ENCODE results near the gene TRIM41. TPM values are rescaled to one million over a fixed set of nuclear protein-coding genes. Genes with fewer than 3 reads are reported as not detected.

Gene TRIM41
- total and polyA plus RNA-seq, 12 donors, result 13.3 to 56.2 (median 19.6) TPM

- no peak overlapping the region for H3K4me3 ChIP-seq
- TF ChIP-seq CTCF (IDR thresholded peaks at IDR 0.05) (no peak), POLR2A (IDR thresholded peaks at IDR 0.05) (no peak)
- H3K9me3 ChIP-seq (replicated peaks in 1 of 3), result no peaks in the 10 kb centered on the region
- no peaks in the 10 kb centered on the region for H3K27me3 ChIP-seq
- DNase-seq, result no peak
- H3K4me1 ChIP-seq (replicated peaks in 1 of 2), result peaks cover 20 to 22% of the 10 kb centered on the region in 2 donors
- no peaks in the 10 kb centered on the region for H3K36me3 ChIP-seq (replicated peaks in 1 of 2)
- intact Hi-C loops (cut with DNase I), result loop anchor here (2.0 to 5.0 kb wide), 3 partner anchors 36 to 76 kb away; partner anchors contain the start of genes TRIM41 (in 2 of the 2) and TRIM52 (in 1 of the 2)
- no peak overlapping the region for H3K27ac ChIP-seq
- 85 to 91% (median 87%) methylated on average over 5 to 6 of the region's 6 CpGs for WGBS, 4 donors
Measured at GRCh38 chr5:181186022-181186421, 37.1 kb upstream of the TRIM41 start.

- Histone ChIP-seq H3K4me3 (peak overlapping the region in 1 of 4 donors; percentile 82), H3K27ac (peak overlapping the region in 2 of 5 donors; percentile 75), H3K4me1 (replicated peaks in 1 of 2) (peaks cover 20 to 22% of the 10 kb centered on the region in 2 donors), H3K9me3 (replicated peaks in 1 of 3) (no peaks in the 10 kb centered on the region), H3K27me3 (no peaks in the 10 kb centered on the region), H3K36me3 (replicated peaks in 1 of 2) (no peaks in the 10 kb centered on the region)
- intact Hi-C loops (cut with DNase I), result loop anchor here (2.0 to 5.0 kb wide), 3 partner anchors 35 to 75 kb away; partner anchors contain the start of genes TRIM41 (in 2 of the 2) and TRIM52 (in 1 of the 2)
- TF ChIP-seq CTCF (IDR thresholded peaks at IDR 0.05), result no peak
- no peak for TF ChIP-seq POLR2A (IDR thresholded peaks at IDR 0.05)
- no peak for DNase-seq
- 34 to 60% (median 40%) methylated on average over 8 of the region's 8 CpGs for WGBS, 4 donors
Measured at GRCh38 chr5:181186986-181187499, 36.0 kb upstream of the TRIM41 start.

- Histone ChIP-seq H3K36me3 (replicated peaks in 1 of 2) (no peaks in the 10 kb centered on the region), H3K27me3 (no peaks in the 10 kb centered on the region), H3K4me1 (replicated peaks in 1 of 2) (peaks cover 22 to 25% of the 10 kb centered on the region in 2 donors), H3K4me3 (peak overlapping the region in 1 of 4 donors; percentile 82), H3K27ac (peak overlapping the region in 3 of 5 donors; percentile 53 to 75 (median 75)), H3K9me3 (replicated peaks in 1 of 3) (no peaks in the 10 kb centered on the region)
- intact Hi-C loops (cut with DNase I), result loop anchor here (2.0 to 5.0 kb wide), 3 partner anchors 35 to 75 kb away; partner anchors contain the start of genes TRIM41 (in 2 of the 2) and TRIM52 (in 1 of the 2)
- WGBS, 4 donors, result 2 to 5% (median 4%) methylated on average over 14 to 37 of the region's 37 CpGs
- TF ChIP-seq CTCF (IDR thresholded peaks at IDR 0.05), result peak in 2 of 6 experiments; percentile 33 to 44
- no peak for TF ChIP-seq POLR2A (IDR thresholded peaks at IDR 0.05)
- peak; percentile 71 to 94 (median 76) for DNase-seq
Measured at GRCh38 chr5:181187500-181188213, 35.4 kb upstream of the TRIM41 start.

GRCh38 chr5:181188700-181189362 is 34.2 kb upstream of the TRIM41 start:
- Histone ChIP-seq H3K27ac (peak overlapping the region in 3 of 5 donors; percentile 53 to 76 (median 75)), H3K4me1 (replicated peaks in 1 of 2) (peaks cover 22 to 30% of the 10 kb centered on the region in 2 donors), H3K27me3 (no peaks in the 10 kb centered on the region), H3K4me3 (peak overlapping the region in 3 of 4 donors; percentile 51 to 82 (median 52)), H3K36me3 (replicated peaks in 1 of 2) (no peaks in the 10 kb centered on the region), H3K9me3 (replicated peaks in 1 of 3) (no peaks in the 10 kb centered on the region)
- TF ChIP-seq POLR2A (IDR thresholded peaks at IDR 0.05) (no peak), CTCF (IDR thresholded peaks at IDR 0.05) (no peak)
- WGBS, 4 donors, result 1% methylated on average over 26 to 35 of the region's 35 CpGs
- intact Hi-C loops (cut with DNase I), result loop anchor here (5.0 kb wide), 2 partner anchors 33 to 73 kb away; partner anchors contain the start of genes TRIM41 (in 1 of the 2) and TRIM52 (in 1 of the 2)
- DNase-seq, result peak; percentile 63 to 93 (median 77)

Measured in adrenal gland (tissue), 12 donors.